ENCODE data around the gene TMEM181.

DNA sequence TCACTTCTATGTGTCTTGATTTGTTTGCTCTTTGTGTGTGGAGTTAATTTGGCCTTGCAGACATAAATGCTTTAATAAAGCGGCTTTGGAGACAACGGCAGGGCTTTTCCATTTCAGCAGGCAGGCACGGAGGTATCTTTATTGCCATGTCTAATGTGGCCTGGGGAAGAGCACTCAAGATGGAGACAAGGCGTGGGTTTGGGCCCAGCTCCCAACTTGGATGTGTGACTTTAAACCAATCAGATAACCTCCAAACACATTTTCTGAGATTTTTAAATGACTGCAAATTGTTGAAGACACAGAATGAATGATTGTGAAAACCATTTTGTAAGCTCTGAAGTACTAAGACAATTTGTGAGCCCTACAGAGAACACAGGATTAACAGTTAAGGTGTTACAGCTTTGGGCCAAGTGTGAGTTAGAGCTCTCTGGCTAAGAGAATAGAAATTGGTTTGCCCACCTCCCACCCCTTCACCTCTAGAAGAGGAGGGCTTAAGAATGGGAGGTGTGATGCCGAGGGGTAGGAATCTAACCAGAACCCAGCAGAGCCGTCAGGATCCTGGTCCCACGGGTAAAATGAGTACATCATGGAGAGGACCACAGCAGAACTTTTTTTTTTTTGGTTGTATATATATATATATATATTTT lies 75.7 kb downstream of the TMEM181 start:
- TF ChIP-seq POLR2A (IDR thresholded peaks at IDR 0.05; ENCODE audit: low read depth, low read length) (no peak), SPI1 (IDR thresholded peaks at IDR 0.05; ENCODE audit: low read depth, low read length) (no peak)
